Upper lobe of left lung (tissue), 6 donors: ENCODE measurements around the gene CCDC181. TPM values are rescaled to one million over a fixed set of nuclear protein-coding genes. Genes with fewer than 3 reads are reported as not detected.

Experiments used
- ATAC-seq, 2 donors: fragments of 200-7000 bp; cut with Tn5 transposase; one replicate each; pipeline ENCODE4 v1.9.1; 2022; ENCODE audit warnings: mild to moderate bottlenecking in 2 of 2, moderate library complexity in 2 of 2; ENCODE audit not compliant: low FRiP score in 2 of 2
- DNase-seq, 2 donors: peaks; one replicate each; pipeline ENCODE4 v3.0.0-alpha.2; 2019 to 2020
- H3K27ac ChIP-seq, 4 donors: fragments of 200-600 bp; sonication (generic); one replicate each; pipeline ENCODE4 v1.5.1; 2016 to 2019
- H3K27me3 ChIP-seq, 4 donors: fragments of 200-600 bp; sonication (generic); one replicate each; pipeline ENCODE4 v1.5.1; 2017 to 2019
- H3K36me3 ChIP-seq, 4 donors: fragments of 200-600 bp; sonication (generic); one replicate each; pipeline ENCODE4 v1.5.1; 2016 to 2019
- H3K4me1 ChIP-seq, 4 donors: fragments of 200-600 bp; sonication (generic); one replicate each; pipeline ENCODE4 v1.5.1; 2018 to 2019
- H3K4me3 ChIP-seq, 4 donors: fragments of 200-600 bp; sonication (generic); one replicate each; pipeline ENCODE4 v1.5.1; 2017 to 2019; ENCODE audit warnings: mild to moderate bottlenecking in 2 of 4, moderate library complexity in 1 of 4
- H3K9me3 ChIP-seq, 4 donors: fragments of 200-600 bp; sonication (generic); one replicate each; pipeline ENCODE4 v1.5.1; 2018 to 2019
- EP300 ChIP-seq, 4 donors: sonication (generic); formaldehyde crosslinking; IDR thresholded peaks; one replicate each; pipeline ENCODE4 v1.5.1; 2017; ENCODE audit warnings: antibody characterized with exemption in 4 of 4, control low read depth in 2 of 4
- POLR2A ChIP-seq, 4 donors: fragments of 450-650 bp; IDR thresholded peaks; one replicate each; pipeline ENCODE4 v1.5.1; 2016 to 2017; ENCODE audit warnings: antibody characterized with exemption in 4 of 4, mild to moderate bottlenecking in 2 of 4
- POLR2AphosphoS5 ChIP-seq, 2 donors: sonication (generic); formaldehyde crosslinking; IDR thresholded peaks; one replicate each; pipeline ENCODE4 v1.5.1; 2017; ENCODE audit warnings: antibody characterized with exemption in 2 of 2
- WGBS, 2 donors: methylation state at CpG; one replicate each; pipeline ENCODE4 v1.1.5; 2017 to 2018; 5-methylcytosine and 5-hydroxymethylcytosine counted together
- total RNA-seq, 6 donors: library from RNA; depleted of rRNA in 4 of 6; stranded (reverse); fragments of >200 nt in 4 of 6; gene quantifications; one replicate each; pipeline versions ENCODE4 v1.1.0 to v1.2.1, GENCODE V29; 2016 to 2021
- TF ChIP-seq, protein P1 (sequence below), 6 experiments: fragments of 450-650 bp in 4 of 6; fragments of 200-600 bp in 2 of 6; sonication (generic) in 2 of 6; IDR thresholded peaks; one replicate each; pipeline ENCODE4 v1.5.1; 2016 to 2019; ENCODE audit warnings: antibody characterized with exemption in 6 of 6
- donor health status: DM: no; HTN: no; CAD: no; lungs with moderate emphysema.
- donor health status: DM: no; HTN: yes; CAD: no; lungs with severe emphysema.

Gene CCDC181
- total RNA-seq, 6 donors from 2014 or later, result 0.29 to 6.9 (median 2.6) TPM

- H3K27ac ChIP-seq, result no peak overlapping the region
- H3K36me3 ChIP-seq, result peaks cover 0 to 15% (median 4%) of the 10 kb centered on the region in 4 donors
- H3K9me3 ChIP-seq, result peaks cover 3 to 4% (median 4%) of the 10 kb centered on the region in 4 donors
- DNase-seq (no peak), ATAC-seq (no peak)
- TF ChIP-seq POLR2AphosphoS5 (IDR thresholded peaks at IDR 0.05) (no peak), POLR2A (IDR thresholded peaks at IDR 0.05) (no peak), EP300 (IDR thresholded peaks at IDR 0.05) (no peak)
- TF ChIP-seq, protein P1, sequence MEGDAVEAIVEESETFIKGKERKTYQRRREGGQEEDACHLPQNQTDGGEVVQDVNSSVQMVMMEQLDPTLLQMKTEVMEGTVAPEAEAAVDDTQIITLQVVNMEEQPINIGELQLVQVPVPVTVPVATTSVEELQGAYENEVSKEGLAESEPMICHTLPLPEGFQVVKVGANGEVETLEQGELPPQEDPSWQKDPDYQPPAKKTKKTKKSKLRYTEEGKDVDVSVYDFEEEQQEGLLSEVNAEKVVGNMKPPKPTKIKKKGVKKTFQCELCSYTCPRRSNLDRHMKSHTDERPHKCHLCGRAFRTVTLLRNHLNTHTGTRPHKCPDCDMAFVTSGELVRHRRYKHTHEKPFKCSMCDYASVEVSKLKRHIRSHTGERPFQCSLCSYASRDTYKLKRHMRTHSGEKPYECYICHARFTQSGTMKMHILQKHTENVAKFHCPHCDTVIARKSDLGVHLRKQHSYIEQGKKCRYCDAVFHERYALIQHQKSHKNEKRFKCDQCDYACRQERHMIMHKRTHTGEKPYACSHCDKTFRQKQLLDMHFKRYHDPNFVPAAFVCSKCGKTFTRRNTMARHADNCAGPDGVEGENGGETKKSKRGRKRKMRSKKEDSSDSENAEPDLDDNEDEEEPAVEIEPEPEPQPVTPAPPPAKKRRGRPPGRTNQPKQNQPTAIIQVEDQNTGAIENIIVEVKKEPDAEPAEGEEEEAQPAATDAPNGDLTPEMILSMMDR (IDR thresholded peaks at IDR 0.05), result no peak
- H3K4me3 ChIP-seq, result no peak overlapping the region
- peaks cover 0 to 7% (median 3%) of the 10 kb centered on the region in 4 donors for H3K4me1 ChIP-seq
- WGBS, 2 donors, result 96% methylated on average over 5 of the region's 5 CpGs
- H3K27me3 ChIP-seq, result peaks cover 0 to 2% (median 0%) of the 10 kb centered on the region in 4 donors
Measured at GRCh38 chr1:169462385-169462784, 35.1 kb upstream of the CCDC181 start.

- Histone ChIP-seq H3K27ac (no peak overlapping the region), H3K4me3 (no peak overlapping the region), H3K27me3 (peaks cover 0 to 2% (median 0%) of the 10 kb centered on the region in 4 donors), H3K36me3 (peaks cover 0 to 12% (median 4%) of the 10 kb centered on the region in 4 donors), H3K9me3 (peaks cover 7 to 10% (median 9%) of the 10 kb centered on the region in 4 donors), H3K4me1 (peaks cover 0 to 7% (median 3%) of the 10 kb centered on the region in 4 donors)
- 79 to 82% methylated on average over 4 of the region's 4 CpGs for WGBS, 2 donors
- ATAC-seq, result no peak
- no peak for DNase-seq
- no peak for TF ChIP-seq POLR2AphosphoS5 (IDR thresholded peaks at IDR 0.05)
- no peak for TF ChIP-seq POLR2A (IDR thresholded peaks at IDR 0.05)
- TF ChIP-seq, protein P1 (IDR thresholded peaks at IDR 0.05), result no peak
- no peak for TF ChIP-seq EP300 (IDR thresholded peaks at IDR 0.05)
Measured at GRCh38 chr1:169461390-169462000, 34.2 kb upstream of the CCDC181 start.

- Histone ChIP-seq H3K27me3 (peaks cover 0 to 2% (median 0%) of the 10 kb centered on the region in 4 donors), H3K27ac (peak overlapping the region in 2 of 4 donors; percentile 39 to 68), H3K4me1 (peaks cover 0 to 7% (median 3%) of the 10 kb centered on the region in 4 donors), H3K9me3 (peaks cover 7 to 10% (median 9%) of the 10 kb centered on the region in 4 donors), H3K36me3 (peaks cover 0 to 6% (median 2%) of the 10 kb centered on the region in 4 donors), H3K4me3 (peak overlapping the region in 3 of 4 donors; percentile 23 to 38 (median 35))
- DNase-seq (peak; percentile 34 to 85), ATAC-seq (peak; percentile 63 to 66)
- WGBS, 2 donors, result 14 to 22% methylated on average over 17 to 34 of the region's 35 CpGs
- TF ChIP-seq, protein P1 (IDR thresholded peaks at IDR 0.05), result no peak
- TF ChIP-seq POLR2AphosphoS5 (IDR thresholded peaks at IDR 0.05) (no peak), EP300 (IDR thresholded peaks at IDR 0.05) (no peak), POLR2A (IDR thresholded peaks at IDR 0.05) (no peak)
Measured at GRCh38 chr1:169460191-169460833, 33.0 kb upstream of the CCDC181 start.

- peaks cover 0 to 7% (median 3%) of the 10 kb centered on the region in 4 donors for H3K4me1 ChIP-seq
- 97 to 100% methylated on average over 1 of the region's 1 CpG for WGBS, 2 donors
- DNase-seq (no peak), ATAC-seq (no peak)
- H3K9me3 ChIP-seq, result peaks cover 7 to 10% (median 9%) of the 10 kb centered on the region in 4 donors
- no peak overlapping the region for H3K4me3 ChIP-seq
- no peaks in the 10 kb centered on the region for H3K36me3 ChIP-seq
- no peak overlapping the region for H3K27ac ChIP-seq
- no peak for TF ChIP-seq POLR2AphosphoS5 (IDR thresholded peaks at IDR 0.05)
- TF ChIP-seq POLR2A (IDR thresholded peaks at IDR 0.05), result no peak
- TF ChIP-seq EP300 (IDR thresholded peaks at IDR 0.05), result no peak
- TF ChIP-seq, protein P1 (IDR thresholded peaks at IDR 0.05), result no peak
- peaks cover 0 to 2% (median 0%) of the 10 kb centered on the region in 4 donors for H3K27me3 ChIP-seq
Measured at GRCh38 chr1:169457443-169457842, 30.2 kb upstream of the CCDC181 start.
